HepG2 (cell line): Measurements from ENCODE around the gene DAPK3. TPM values are rescaled to one million over a fixed set of nuclear protein-coding genes. Genes with fewer than 3 reads are reported as not detected.
A peak's percentile ranks its signal among the peaks of the same experiment; 100 is the strongest.

Source experiments
- ATAC-seq: fragments of 200-7000 bp; cut with Tn5 transposase; 3 replicates; pipeline ENCODE4 v1.9.1; 2020; ENCODE audit warnings: mild to moderate bottlenecking, moderate library complexity
- BruUV-seq: library from RNA; stranded (reverse); fragments of 400-500 nt; replicated peaks from 2 replicates; lab custom pipeline; 2021; lab: Mats Ljungman, UMichigan
- CTCF ChIA-PET: fragments of 300-600 bp; formaldehyde crosslinking; extraction: SDS; loops from one replicate; lab custom pipeline; 2021; ENCODE audit warnings: low total read pairs, inconsistent platforms, low intra/inter-chr PET ratio; lab: Yijun Ruan, JAX
- POLR2A ChIA-PET: fragments of 350-600 bp; sonication (Branson Sonifier 250); formaldehyde crosslinking; loops from one replicate; lab custom pipeline; 2020; ENCODE audit warnings: antibody characterized with exemption, inconsistent platforms; lab: Yijun Ruan, JAX
- DNase-seq: peaks from one replicate; pipeline ENCODE4 v3.0.0-alpha.2; 2015; ENCODE audit warnings: low spot score
- FAIRE-seq: peaks from 3 replicates; lab custom pipeline; 2011; peaks lifted over from hg19 to GRCh38; lab: Jason Lieb, UNC
- H2AFZ ChIP-seq: one replicate; pipeline ENCODE4 v1.6.1; 2011; ENCODE audit warnings: low read length, inconsistent platforms
- H3K27ac ChIP-seq: fragments of 300-600 bp; 3 replicates; pipeline ENCODE4 v1.8.0; 2011; ENCODE audit warnings: mixed run types, mild to moderate bottlenecking, mixed read lengths, low read length, inconsistent platforms; ENCODE audit not compliant: insufficient read depth; ENCODE audit errors: extremely low read length
- H3K27me3 ChIP-seq, 2 experiments: fragments of 200-600 bp in 1 of 2; 2 replicates in 1 of 2; 3 replicates in 1 of 2; pipeline versions ENCODE4 v1.6.0 to v1.8.0; 2011; ENCODE audit warnings: low read length in 2 of 2, mild to moderate bottlenecking in 2 of 2, moderate library complexity in 2 of 2, inconsistent platforms in 1 of 2; ENCODE audit not compliant: insufficient read depth in 2 of 2, control insufficient read depth in 1 of 2
- H3K36me3 ChIP-seq, 2 experiments: fragments of 200-600 bp in 1 of 2; replicated peaks in 1 of 2; 2 replicates in 1 of 2; 3 replicates in 1 of 2; pipeline versions ENCODE4 v1.5.1 to v1.8.0; 2011; ENCODE audit warnings: low read length in 2 of 2, inconsistent platforms in 1 of 2; ENCODE audit not compliant: insufficient read depth in 2 of 2, control insufficient read depth in 1 of 2
- H3K4me1 ChIP-seq: 2 replicates; pipeline ENCODE4 v1.5.1; 2012; ENCODE audit warnings: low read length, inconsistent platforms; ENCODE audit not compliant: insufficient read depth
- H3K4me2 ChIP-seq: 2 replicates; pipeline ENCODE4 v1.6.0; 2011; ENCODE audit warnings: low read depth, low read length, inconsistent platforms
- H3K4me3 ChIP-seq, 3 experiments: fragments of 200-600 bp in 1 of 3; sonication (generic), shearing (Covaris generic) in 1 of 3; replicated peaks in 1 of 3; 2 replicates each; pipeline ENCODE4 v1.5.1; 2011 to 2016; ENCODE audit warnings: low read length in 3 of 3, inconsistent platforms in 2 of 3, low read depth in 2 of 3, mild to moderate bottlenecking in 2 of 3, control low read depth in 1 of 3, mixed read lengths in 1 of 3; ENCODE audit not compliant: insufficient read depth in 1 of 3
- H3K79me2 ChIP-seq: one replicate; pipeline ENCODE4 v1.6.1; 2011; ENCODE audit warnings: low read length, inconsistent platforms; ENCODE audit not compliant: insufficient read depth
- H3K9ac ChIP-seq: 2 replicates; pipeline ENCODE4 v1.6.0; 2011; ENCODE audit warnings: mild to moderate bottlenecking, low read depth, low read length, inconsistent platforms; ENCODE audit not compliant: insufficient read depth
- H3K9me3 ChIP-seq: 2 replicates; pipeline ENCODE4 v1.5.1; 2012; ENCODE audit warnings: mild to moderate bottlenecking, low read length
- H4K20me1 ChIP-seq: 2 replicates; pipeline ENCODE4 v1.6.0; 2011; ENCODE audit warnings: inconsistent platforms, mild to moderate bottlenecking, low read length, moderate library complexity; ENCODE audit not compliant: insufficient read depth
- BCL3 ChIP-seq: sonication (generic); formaldehyde crosslinking; IDR thresholded peaks from 2 replicates; pipeline ENCODE4 v1.5.1; 2020; ENCODE audit warnings: mild to moderate bottlenecking, missing genetic modification reagents, moderate library complexity
- BRF2 ChIP-seq: sonication (generic); formaldehyde crosslinking; IDR thresholded peaks from 2 replicates; pipeline ENCODE4 v1.8.1; 2022; ENCODE audit warnings: mild to moderate bottlenecking, missing genetic modification reagents
- DMTF1 ChIP-seq: sonication (generic); formaldehyde crosslinking; IDR thresholded peaks from 2 replicates; pipeline ENCODE4 v1.4.0; 2020; ENCODE audit warnings: mild to moderate bottlenecking, missing genetic modification reagents
- MNT ChIP-seq: fragments of 450-650 bp; IDR thresholded peaks from 2 replicates; pipeline ENCODE4 v1.6.1; 2016
- TERF1 ChIP-seq: sonication (generic); formaldehyde crosslinking; IDR thresholded peaks from 2 replicates; pipeline ENCODE4 v1.8.0; 2022; ENCODE audit warnings: mild to moderate bottlenecking, missing genetic modification reagents, moderate library complexity
- ZNF496 ChIP-seq: sonication (generic); formaldehyde crosslinking; IDR thresholded peaks from 2 replicates; pipeline ENCODE4 v1.8.1; 2023; ENCODE audit warnings: mild to moderate bottlenecking, moderate library complexity, missing genetic modification reagents; ENCODE audit not compliant: insufficient replicate concordance
- ZNF609 ChIP-seq: sonication (generic); formaldehyde crosslinking; IDR thresholded peaks from 2 replicates; pipeline ENCODE4 v1.4.0; 2020; ENCODE audit warnings: mild to moderate bottlenecking, missing genetic modification reagents, borderline replicate concordance
- WGBS: methylation state at CpG from one replicate; pipeline ENCODE4 v1.1.6; 2017; ENCODE audit warnings: low lambda C conversion rate; 5-methylcytosine and 5-hydroxymethylcytosine counted together
- in situ Hi-C: cut with HindIII; loops from 2 replicates; pipeline ENCODE4 v1.10.0; 2017; ENCODE audit warnings: low pct_unique_long_range_greater_than_20kb; ENCODE audit not compliant: extremely low pct_ligation_motif_present
- intact Hi-C: fragments of 100-400 bp; cut with micrococcal nuclease; formaldehyde crosslinking; loops from one replicate; pipeline ENCODE4 v1.10.0; 2022; ENCODE audit not compliant: unreplicated experiment
- polyA plus RNA-seq, 8 experiments: library from polyadenylated mRNA; depleted of rRNA in 3 of 8; stranded (reverse) in 7 of 8; unstranded in 1 of 8; fragments of >200 nt; fragmentation: Illumina TruSeq in 4 of 8; extraction: Trizol in 4 of 8; gene quantifications; 2 replicates each; pipeline versions ENCODE4 v1.2.1 to v1.2.3, GENCODE V29; 2011 to 2016; ENCODE audit warnings: low read depth in 4 of 8, missing spikeins in 1 of 8, mixed read lengths in 1 of 8; ENCODE audit not compliant: insufficient read depth in 1 of 8
- total RNA-seq, 5 experiments: library from RNA; depleted of rRNA; stranded (reverse); fragments of >200 nt; fragmentation: Illumina TruSeq; extraction: Trizol; gene quantifications; 2 replicates each; pipeline ENCODE4 v1.2.3, GENCODE V29; 2016; ENCODE audit warnings: low read depth in 1 of 5

DAPK3 gene
- total and polyA plus RNA-seq, 2 of the 13 experiments (the other 11 are each of a cell fraction or from before 2014, with no cell fraction given) = 30.5 to 37.3 TPM

- no peak overlapping the region for H2AFZ ChIP-seq
- FAIRE-seq (no peak), DNase-seq (no peak), ATAC-seq (peak; percentile 17)
- ChIA-PET POLR2A (interaction anchor here (1.0 kb wide), 1 partner anchor 18 kb away, joined by 3 read pairs; no protein-coding TSS in a partner anchor), CTCF (no interaction called here)
- H3K27me3 ChIP-seq = peaks cover 0 to 7% of the 10 kb centered on the region in 2 experiments; a peak in 2 of 5 replicates
- H3K4me2 ChIP-seq = no peak overlapping the region
- H4K20me1 ChIP-seq = no peaks in the 10 kb centered on the region
- H3K36me3 ChIP-seq = no peaks in the 10 kb centered on the region
- no peak overlapping the region for H3K4me3 ChIP-seq
- in situ Hi-C loops (no loop called here), intact Hi-C loops (no loop called here)
- peaks cover 6% of the 10 kb centered on the region; the same call in 1 of the 2 replicates for H3K4me1 ChIP-seq
- H3K79me2 ChIP-seq = no peaks in the 10 kb centered on the region
- 44% methylated on average over 23 of the region's 41 CpGs for whole genome bisulfite sequencing
- H3K27ac ChIP-seq = no peak overlapping the region
- no peaks in the 10 kb centered on the region for H3K9me3 ChIP-seq
- no peak overlapping the region for H3K9ac ChIP-seq
- no TSS peak for BruUV-seq
- TF ChIP-seq MNT = no peak
- no peak for TF ChIP-seq BRF2 (CRISPR knock-in tag)
- TF ChIP-seq BCL3 (CRISPR knock-in tag) = no peak
- TF ChIP-seq ZNF609 = no peak
- no peak for TF ChIP-seq DMTF1 (CRISPR knock-in tag)
- TF ChIP-seq ZNF496 (CRISPR knock-in tag) = no peak
- TF ChIP-seq TERF1 (CRISPR knock-in tag) = no peak
Observed at GRCh38 chr19:3950871-3951861, 19.7 kb downstream of the DAPK3 start.
